Neuron (in vitro differentiated cells): ENCODE results near the gene ITPR1.

Experiments
- H2AFZ ChIP-seq: one replicate; pipeline ENCODE4 v1.6.1; 2013; ENCODE audit warnings: low read depth, mild to moderate bottlenecking, inconsistent platforms, low read length, moderate library complexity
- H3K27me3 ChIP-seq: one replicate; pipeline ENCODE4 v1.6.1; 2013; ENCODE audit warnings: low read length; ENCODE audit not compliant: insufficient read depth
- H3K36me3 ChIP-seq: one replicate; pipeline ENCODE4 v1.6.1; 2013; ENCODE audit warnings: low read length; ENCODE audit not compliant: insufficient read depth
- H3K4me1 ChIP-seq: one replicate; pipeline ENCODE4 v1.6.1; 2013; ENCODE audit warnings: low read length; ENCODE audit not compliant: insufficient read depth
- H3K4me3 ChIP-seq: 2 replicates; pipeline ENCODE4 v1.5.1; 2013; ENCODE audit warnings: mild to moderate bottlenecking, low read length, moderate library complexity
- H3K9me3 ChIP-seq: one replicate; pipeline ENCODE4 v1.6.1; 2013; ENCODE audit warnings: low read length

ITPR1 gene

DNA sequence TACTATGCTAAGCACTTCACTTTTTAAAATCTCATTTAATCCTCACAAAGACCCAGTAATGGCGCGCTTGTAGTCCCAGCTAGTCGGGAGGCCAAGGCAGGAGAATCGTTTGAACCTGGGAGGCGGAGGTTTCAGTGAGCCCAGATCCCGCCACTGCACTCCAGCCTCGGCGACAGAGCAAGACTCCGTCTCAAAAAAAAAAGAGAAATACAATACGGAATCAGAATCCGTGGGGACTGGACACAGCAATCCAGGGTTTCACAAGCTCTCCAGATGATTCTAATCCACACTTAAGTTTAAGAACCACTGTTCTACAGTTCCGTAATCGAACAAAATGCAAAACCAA lies 25.7 kb upstream of the ITPR1 start:
- H3K4me1 ChIP-seq = no peaks in the 10 kb centered on the region

GRCh38 chr3:4471907-4472306 lies 21.2 kb upstream of the ITPR1 start:
- no peak overlapping the region for H2AFZ ChIP-seq
- H3K4me1 ChIP-seq = peaks cover 8% of the 10 kb centered on the region
- H3K9me3 ChIP-seq = no peaks in the 10 kb centered on the region
- H3K36me3 ChIP-seq = no peaks in the 10 kb centered on the region
- H3K27me3 ChIP-seq = no peaks in the 10 kb centered on the region
- no peak overlapping the region for H3K4me3 ChIP-seq

More for the DNA sequence above, 25.7 kb upstream of the ITPR1 start:
- H3K4me3 ChIP-seq = peak overlapping the region; percentile 91
- peak overlapping the region; percentile 97 for H2AFZ ChIP-seq
- no peaks in the 10 kb centered on the region for H3K36me3 ChIP-seq
- no peaks in the 10 kb centered on the region for H3K9me3 ChIP-seq
- no peaks in the 10 kb centered on the region for H3K27me3 ChIP-seq

GRCh38 chr3:4472312-4472711 lies 20.8 kb upstream of the ITPR1 start:
- Histone ChIP-seq H3K4me1 (peaks cover 8% of the 10 kb centered on the region), H2AFZ (no peak overlapping the region), H3K9me3 (no peaks in the 10 kb centered on the region), H3K27me3 (no peaks in the 10 kb centered on the region), H3K4me3 (no peak overlapping the region), H3K36me3 (no peaks in the 10 kb centered on the region)

- Histone ChIP-seq H3K4me1 (peaks cover 8% of the 10 kb centered on the region), H3K36me3 (no peaks in the 10 kb centered on the region), H3K9me3 (no peaks in the 10 kb centered on the region), H3K27me3 (no peaks in the 10 kb centered on the region), H2AFZ (no peak overlapping the region), H3K4me3 (no peak overlapping the region)
Measured at GRCh38 chr3:4472766-4473165, 20.4 kb upstream of the ITPR1 start.

DNA sequence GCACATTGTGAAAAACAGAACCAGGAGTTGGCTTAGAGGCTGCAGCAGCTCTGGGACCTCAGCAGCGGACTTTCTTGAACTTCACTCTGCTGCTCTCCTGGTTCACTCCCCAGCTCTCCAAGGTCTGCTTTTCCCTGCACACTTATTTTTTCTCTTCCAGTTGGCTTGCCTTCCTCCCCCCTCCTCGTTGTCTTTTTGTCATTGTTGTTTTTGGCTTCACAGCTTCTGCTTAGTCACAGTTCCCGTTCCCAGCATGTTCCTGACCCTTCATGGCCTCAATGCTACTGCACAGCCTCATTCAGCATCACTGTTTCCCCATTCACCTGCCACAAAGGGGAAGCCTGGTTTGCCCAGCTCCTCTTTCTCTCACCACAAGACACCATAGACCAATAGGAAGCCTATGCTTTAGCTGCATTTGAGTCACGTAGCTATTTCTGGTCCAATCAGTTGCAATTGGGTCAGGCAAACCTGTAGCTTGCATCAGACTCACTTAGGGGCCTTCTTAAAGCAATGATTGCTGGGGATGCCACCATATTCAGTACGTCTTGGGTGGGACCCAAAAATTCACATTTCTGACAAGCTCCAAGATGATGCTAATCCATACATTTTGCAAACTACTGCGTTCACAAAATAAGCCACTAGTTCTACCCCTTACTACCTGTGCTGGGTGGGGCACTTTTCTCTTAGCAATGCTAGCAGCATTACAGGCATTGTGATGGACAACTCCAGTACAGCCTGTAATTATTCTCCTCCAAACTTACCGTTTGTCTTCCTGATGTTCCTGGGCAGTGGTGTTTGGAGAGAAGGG lies 18.3 kb upstream of the ITPR1 start:
- H2AFZ ChIP-seq = no peak overlapping the region
- no peak overlapping the region for H3K4me3 ChIP-seq
- no peaks in the 10 kb centered on the region for H3K36me3 ChIP-seq
- no peaks in the 10 kb centered on the region for H3K9me3 ChIP-seq
- H3K27me3 ChIP-seq = no peaks in the 10 kb centered on the region
- peaks cover 8% of the 10 kb centered on the region for H3K4me1 ChIP-seq

- no peaks in the 10 kb centered on the region for H3K9me3 ChIP-seq
- H2AFZ ChIP-seq = no peak overlapping the region
- no peak overlapping the region for H3K4me3 ChIP-seq
- H3K36me3 ChIP-seq = no peaks in the 10 kb centered on the region
- peaks cover 8% of the 10 kb centered on the region for H3K4me1 ChIP-seq
- no peaks in the 10 kb centered on the region for H3K27me3 ChIP-seq
Measured at GRCh38 chr3:4475804-4476203, 17.3 kb upstream of the ITPR1 start.

GRCh38 chr3:4476496-4476895 lies 16.7 kb upstream of the ITPR1 start:
- Histone ChIP-seq H3K27me3 (no peaks in the 10 kb centered on the region), H3K4me1 (peaks cover 8% of the 10 kb centered on the region)

DNA sequence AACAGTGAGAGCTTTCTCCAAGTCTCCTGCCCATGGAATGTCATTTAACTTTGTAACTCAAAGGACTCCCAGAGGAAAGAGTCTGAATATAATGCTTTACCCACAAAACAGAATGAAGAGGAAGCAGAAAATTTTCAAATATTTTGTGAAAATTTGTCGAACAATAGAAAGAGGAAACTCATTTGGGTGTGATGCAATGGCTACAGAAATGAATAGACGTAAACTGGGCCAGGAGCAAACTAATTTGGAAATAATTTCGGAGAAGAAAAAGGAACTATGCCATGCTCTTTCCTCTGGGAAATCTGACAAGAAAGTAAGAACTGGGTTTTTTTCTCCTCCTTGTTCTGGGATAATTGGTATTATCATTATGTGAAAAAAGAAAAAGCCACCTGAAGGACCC lies 14.9 kb upstream of the ITPR1 start:
- no peak overlapping the region for H3K4me3 ChIP-seq
- H3K4me1 ChIP-seq = peaks cover 8% of the 10 kb centered on the region
- H3K36me3 ChIP-seq = no peaks in the 10 kb centered on the region
- no peaks in the 10 kb centered on the region for H3K9me3 ChIP-seq
- no peak overlapping the region for H2AFZ ChIP-seq
- H3K27me3 ChIP-seq = no peaks in the 10 kb centered on the region

More at GRCh38 chr3:4476496-4476895, 16.7 kb upstream of the ITPR1 start:
- Histone ChIP-seq H3K9me3 (no peaks in the 10 kb centered on the region), H3K4me3 (no peak overlapping the region), H2AFZ (no peak overlapping the region), H3K36me3 (no peaks in the 10 kb centered on the region)

- Histone ChIP-seq H3K27me3 (peaks cover 23% of the 10 kb centered on the region), H3K4me3 (peak overlapping the region; percentile 82), H3K4me1 (peaks cover 15% of the 10 kb centered on the region)
Measured at GRCh38 chr3:4491855-4492207, 1.3 kb upstream of the ITPR1 start.

GRCh38 chr3:4492208-4493013 lies 737 bp upstream of the ITPR1 start:
- Histone ChIP-seq H2AFZ (peak overlapping the region; percentile 99), H3K27me3 (peaks cover 23% of the 10 kb centered on the region), H3K36me3 (no peaks in the 10 kb centered on the region), H3K9me3 (no peaks in the 10 kb centered on the region), H3K4me1 (peaks cover 15% of the 10 kb centered on the region), H3K4me3 (peak overlapping the region; percentile 82)

More at GRCh38 chr3:4491855-4492207, 1.3 kb upstream of the ITPR1 start:
- Histone ChIP-seq H2AFZ (peak overlapping the region; percentile 99), H3K9me3 (no peaks in the 10 kb centered on the region), H3K36me3 (no peaks in the 10 kb centered on the region)

GRCh38 chr3:4493941-4494894 lies 1.1 kb downstream of the ITPR1 start:
- Histone ChIP-seq H3K27me3 (peaks cover 23% of the 10 kb centered on the region), H3K4me1 (peaks cover 15% of the 10 kb centered on the region), H2AFZ (peak overlapping the region; percentile 96), H3K4me3 (peak overlapping the region; percentile 82), H3K9me3 (no peaks in the 10 kb centered on the region), H3K36me3 (no peaks in the 10 kb centered on the region)

DNA sequence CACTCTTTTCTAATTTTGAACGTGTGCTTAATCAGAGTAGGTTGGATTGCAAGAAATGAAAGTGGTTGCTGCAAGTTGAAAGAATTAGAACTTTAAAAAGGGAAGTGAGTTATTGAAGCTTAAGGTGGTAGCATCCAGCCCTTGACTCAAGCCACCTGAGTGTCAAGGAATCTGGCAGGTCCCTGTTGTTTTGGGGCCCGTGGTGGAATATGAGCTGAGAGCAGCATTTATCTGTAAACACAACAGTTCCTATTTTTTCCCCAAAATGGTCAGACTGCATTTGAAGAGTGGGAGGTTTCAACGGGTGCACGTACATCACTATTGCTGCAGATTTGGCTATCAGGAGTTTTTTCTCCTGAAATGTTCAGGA lies 1.7 kb downstream of the ITPR1 start:
- H3K4me1 ChIP-seq = peaks cover 15% of the 10 kb centered on the region
- no peak overlapping the region for H3K4me3 ChIP-seq
- H2AFZ ChIP-seq = no peak overlapping the region
- no peaks in the 10 kb centered on the region for H3K9me3 ChIP-seq
- H3K36me3 ChIP-seq = no peaks in the 10 kb centered on the region
- peaks cover 23% of the 10 kb centered on the region for H3K27me3 ChIP-seq
